K562 (cell line): ENCODE measurements around the gene FOXRED2. TPM values are rescaled to one million over a fixed set of nuclear protein-coding genes. Genes with fewer than 3 reads are reported as not detected.
A peak's percentile ranks its signal among the peaks of the same experiment; 100 is the strongest.
"Not testable (repeated sequence)": the region's sequence is repeated elsewhere in the genome, so short reads cannot be mapped to it uniquely, and the experiment has no call there.

ENCODE experiments used
- ATAC-seq: fragments of 200-7000 bp; cut with Tn5 transposase; 3 replicates; pipeline ENCODE4 v1.9.1; 2020; ENCODE audit warnings: moderate library complexity
- BruUV-seq: library from RNA; stranded (reverse); fragments of 400-500 nt; replicated peaks from 2 replicates; lab custom pipeline; 2021; lab: Mats Ljungman, UMichigan
- CTCF ChIA-PET: fragments of 300-600 bp; formaldehyde crosslinking; extraction: SDS; loops from one replicate; lab custom pipeline; 2021; ENCODE audit warnings: low intra/inter-chr PET ratio; lab: Yijun Ruan, JAX
- POLR2A ChIA-PET: fragments of 300-600, 350-650 bp; sonication (Branson Sonifier 250); formaldehyde crosslinking; extraction: SDS; loops from one replicate; lab custom pipeline; 2021; ENCODE audit warnings: antibody characterized with exemption, inconsistent platforms; lab: Yijun Ruan, JAX
- DNase-seq, 4 experiments: peaks; one replicate each; pipeline versions ENCODE4 v3.0.0 to v3.0.0-alpha.2; 2011 to 2018; ENCODE audit warnings: low spot score in 3 of 4, mixed read lengths in 3 of 4; ENCODE audit errors: extremely low read depth in 1 of 4
- FAIRE-seq: peaks from 2 replicates; lab custom pipeline; 2011; peaks lifted over from hg19 to GRCh38; lab: Jason Lieb, UNC
- H2AFZ ChIP-seq: 2 replicates; pipeline ENCODE4 v1.6.0; 2011; ENCODE audit warnings: low read depth, low read length, control low read depth, inconsistent platforms
- H3K27ac ChIP-seq: fragments of 200-600 bp; 3 replicates; pipeline ENCODE4 v1.8.0; 2011; ENCODE audit warnings: low read depth, mild to moderate bottlenecking, control low read depth, inconsistent platforms, low read length, moderate library complexity, mixed read lengths; ENCODE audit errors: extremely low read depth
- H3K27me3 ChIP-seq, 2 experiments: fragments of 300-600 bp in 1 of 2; 2 replicates in 1 of 2; 3 replicates in 1 of 2; pipeline versions ENCODE4 v1.6.0 to v1.8.0; 2011; ENCODE audit warnings: inconsistent platforms in 2 of 2, low read length in 2 of 2, mild to moderate bottlenecking in 1 of 2, mixed read lengths in 1 of 2, moderate library complexity in 1 of 2; ENCODE audit not compliant: control insufficient read depth in 2 of 2, insufficient read depth in 2 of 2
- H3K36me3 ChIP-seq: fragments of 300-600 bp; 3 replicates; pipeline ENCODE4 v1.8.0; 2011; ENCODE audit warnings: mild to moderate bottlenecking, low read length, inconsistent platforms; ENCODE audit not compliant: control insufficient read depth, insufficient read depth
- H3K4me1 ChIP-seq, 2 experiments: fragments of 200-600 bp in 1 of 2; replicated peaks in 1 of 2; 2 replicates in 1 of 2; 3 replicates in 1 of 2; pipeline versions ENCODE4 v1.5.1 to v1.8.0; 2011; ENCODE audit warnings: inconsistent platforms in 2 of 2, low read length in 2 of 2, mild to moderate bottlenecking in 1 of 2, mixed read lengths in 1 of 2, moderate library complexity in 1 of 2; ENCODE audit not compliant: control insufficient read depth in 2 of 2, insufficient read depth in 2 of 2
- H3K4me2 ChIP-seq: 2 replicates; pipeline ENCODE4 v1.6.1; 2011; ENCODE audit warnings: low read length, control low read depth, inconsistent platforms, mixed read lengths; ENCODE audit not compliant: insufficient read depth
- H3K4me3 ChIP-seq: fragments of 200-600 bp; sonication (generic), shearing (Covaris generic); 2 replicates; pipeline ENCODE4 v1.5.1; 2016; ENCODE audit warnings: control low read depth, inconsistent platforms
- H3K79me2 ChIP-seq: fragments of 200-600 bp; 3 replicates; pipeline ENCODE4 v1.8.0; 2011; ENCODE audit warnings: low read length, inconsistent platforms; ENCODE audit not compliant: control insufficient read depth, insufficient read depth
- H3K9ac ChIP-seq, 2 experiments: 2 replicates each; pipeline versions ENCODE4 v1.6.0 to v1.6.1; 2011; ENCODE audit warnings: low read depth in 2 of 2, low read length in 2 of 2, control low read depth in 1 of 2, inconsistent platforms in 1 of 2, mild to moderate bottlenecking in 1 of 2, mixed read lengths in 1 of 2; ENCODE audit not compliant: insufficient read depth in 1 of 2
- H3K9me1 ChIP-seq: one replicate; pipeline ENCODE4 v1.6.0; 2011; ENCODE audit warnings: inconsistent platforms, mild to moderate bottlenecking, low read length, moderate library complexity; ENCODE audit not compliant: control insufficient read depth, insufficient read depth
- H3K9me3 ChIP-seq: replicated peaks from 2 replicates; pipeline ENCODE4 v1.5.1; 2011; ENCODE audit warnings: low read depth, low read length, inconsistent platforms; ENCODE audit not compliant: control insufficient read depth, insufficient read depth
- H4K20me1 ChIP-seq: replicated peaks from 2 replicates; pipeline ENCODE4 v1.6.1; 2011; ENCODE audit warnings: low read length, inconsistent platforms, mixed read lengths; ENCODE audit not compliant: control insufficient read depth, insufficient read depth
- BCOR ChIP-seq: fragments of 450-650 bp; IDR thresholded peaks from 2 replicates; pipeline ENCODE4 v1.6.1; 2016
- HDAC6 ChIP-seq: IDR thresholded peaks from 2 replicates; pipeline ENCODE4 v1.6.1; 2012; ENCODE audit warnings: low read depth, mild to moderate bottlenecking, control low read depth, inconsistent platforms, low read length, moderate library complexity
- HNRNPUL1 ChIP-seq: fragments of 200-400 bp; formaldehyde crosslinking; IDR thresholded peaks from 2 replicates; pipeline ENCODE4 v1.6.1; 2017; ENCODE audit warnings: low read length
- NFIX ChIP-seq: fragments of 250-450 bp; sonication (Bioruptor Pico); IDR thresholded peaks from 2 replicates; pipeline ENCODE4 v1.4.0; 2020; ENCODE audit warnings: low read depth, mild to moderate bottlenecking, moderate library complexity
- RBM25 ChIP-seq: fragments of 200-400 bp; formaldehyde crosslinking; IDR thresholded peaks from 2 replicates; pipeline ENCODE4 v1.6.1; 2018; ENCODE audit warnings: low read length, low read depth, moderate library complexity; ENCODE audit not compliant: severe bottlenecking
- RCOR1 ChIP-seq, 2 experiments: IDR thresholded peaks; 2 replicates each; pipeline ENCODE4 v1.6.1; 2012; ENCODE audit warnings: low read depth in 2 of 2, low read length in 2 of 2, borderline replicate concordance in 1 of 2, improper control_type of control experiment in 1 of 2
- ZNF121 ChIP-seq: sonication (generic); formaldehyde crosslinking; conservative IDR thresholded peaks from 2 replicates; pipeline ENCODE4 v1.8.0; 2022; ENCODE audit warnings: missing genetic modification reagents
- ZNF274 ChIP-seq: IDR thresholded peaks from 2 replicates; pipeline ENCODE4 v1.6.1; 2011; ENCODE audit warnings: low read depth, mild to moderate bottlenecking, low read length, moderate library complexity, borderline replicate concordance
- ZNF431 ChIP-seq: sonication (generic); formaldehyde crosslinking; IDR thresholded peaks from 2 replicates; pipeline ENCODE4 v1.8.0; 2022; ENCODE audit warnings: mild to moderate bottlenecking, missing genetic modification reagents
- WGBS: fragments of 100-300 bp; shearing (Covaris generic); methylation state at CpG from one replicate; pipeline ENCODE4 v1.1.6; 2016; ENCODE audit warnings: low coverage, mixed read lengths; ENCODE audit not compliant: insufficient coverage; ENCODE audit errors: missing lambda C conversion rate; 5-methylcytosine and 5-hydroxymethylcytosine counted together
- in situ Hi-C: fragments of 300-500 bp; cut with MboI; formaldehyde crosslinking; loops from 4 replicates; pipeline ENCODE4 v1.15.0; 2018; ENCODE audit warnings: inconsistent platforms, mixed read lengths
- intact Hi-C: fragments of 100-400 bp; cut with micrococcal nuclease; formaldehyde crosslinking; loops from 2 replicates; pipeline ENCODE4 v1.14.2; 2022
- polyA plus RNA-seq, 8 experiments: library from polyadenylated mRNA; depleted of rRNA in 4 of 8; stranded (reverse) in 5 of 8; unstranded in 3 of 8; fragments of >200 nt; fragmentation: Nextera tagmentation in 2 of 8; fragmentation: Illumina TruSeq in 1 of 8; extraction: Ambion mirVana in 2 of 8; extraction: Trizol in 1 of 8; gene quantifications; 2 replicates each; pipeline versions ENCODE4 v1.2.1 to v1.2.3, GENCODE V29; 2011 to 2014; ENCODE audit warnings: inconsistent platforms in 1 of 8, missing spikeins in 1 of 8
- total RNA-seq, 7 experiments: library from RNA; depleted of rRNA in 6 of 7; stranded (reverse); fragments of >200 nt in 6 of 7; fragmentation: Illumina TruSeq in 2 of 7; extraction: Trizol in 2 of 7; gene quantifications; 2 replicates each; pipeline versions ENCODE4 v1.2.1 to v1.2.3, GENCODE V29; 2011 to 2021; ENCODE audit warnings: low replicate concordance in 1 of 7

FOXRED2 gene
- total and polyA plus RNA-seq, 9 of the 15 experiments (the other 6 are each of a cell fraction or from before 2014, with no cell fraction given) = 2.8 to 48.4 (median 7.8) TPM

DNA sequence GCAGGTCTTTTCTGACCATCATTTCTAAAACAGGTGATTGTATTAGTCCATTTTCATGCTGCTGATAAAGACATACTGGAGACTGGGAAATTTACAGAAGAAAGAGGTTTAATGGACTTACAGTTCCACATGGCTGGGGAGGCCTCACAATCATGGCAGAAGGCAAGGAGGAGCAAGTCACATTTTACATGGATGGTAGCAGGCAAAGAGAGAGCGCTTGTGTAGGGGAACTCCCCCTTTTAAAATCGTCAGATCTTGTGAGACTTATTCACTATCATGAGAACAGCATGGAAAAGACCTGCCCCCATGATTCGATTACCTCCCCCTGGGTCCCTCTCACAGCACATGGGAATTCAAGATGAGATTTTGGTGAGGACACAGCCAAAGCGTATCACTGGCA, 26.5 kb upstream of the FOXRED2 start:
- in situ Hi-C loops, POLR2A ChIA-PET, H3K9me3 ChIP-seq: not testable (repeated sequence)

DNA sequence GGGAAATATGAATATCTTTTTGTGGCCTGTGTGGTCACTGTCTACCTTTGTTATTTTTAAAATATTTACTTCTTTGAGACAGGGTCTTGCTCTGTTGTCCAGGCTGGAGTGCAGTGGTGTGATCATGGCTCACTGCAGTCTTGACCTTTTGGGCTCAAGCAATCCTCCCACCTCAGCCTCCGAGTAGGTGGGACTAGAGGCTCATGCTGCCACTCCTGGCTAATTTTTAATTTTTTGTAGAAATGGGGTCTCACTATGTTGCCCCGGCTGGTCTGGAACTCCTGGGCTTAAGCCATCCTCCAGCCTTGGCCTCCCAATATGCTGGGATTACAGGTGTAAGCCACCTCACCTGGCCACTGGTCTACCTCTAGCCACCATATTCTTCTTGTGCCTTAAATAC, 25.6 kb upstream of the FOXRED2 start:
- H3K27me3 ChIP-seq = no peaks in the 10 kb centered on the region
- H3K9me3 ChIP-seq = 0 out of 2 replicates have a peak, but pooled peaks cover 2% of the 10 kb centered on the region
- peaks cover 16% of the 10 kb centered on the region for H3K79me2 ChIP-seq
- no peaks in the 10 kb centered on the region for H4K20me1 ChIP-seq
- POLR2A ChIA-PET = no interaction called here
- H3K4me1 ChIP-seq = peaks cover 0 to 7% of the 10 kb centered on the region in 2 experiments; a peak in 4 of 5 replicates
- H3K27ac ChIP-seq = no peak overlapping the region
- 68% methylated on average over 2 of the region's 2 CpGs for WGBS
- H3K4me2 ChIP-seq = no peak overlapping the region
- no TSS peak for BruUV-seq
- in situ Hi-C loops = no loop called here
- DNase-seq = no peak
- CTCF ChIA-PET = no interaction called here
- 0 out of 2 replicates have a peak, but pooled peaks have one; percentile 13 for TF ChIP-seq BCOR
- TF ChIP-seq NFIX (CRISPR knock-in tag) = no peak
- TF ChIP-seq ZNF274 = no peak
- no peak for TF ChIP-seq HDAC6
- TF ChIP-seq RBM25 = peak; percentile 12
- TF ChIP-seq ZNF121 (CRISPR knock-in tag) = peak; percentile 95
- no peak for TF ChIP-seq HNRNPUL1
- TF ChIP-seq RCOR1 (IDR thresholded peaks at IDR 0.05; ENCODE audit: borderline replicate concordance in 1 of 2, low read depth in 2 of 2, low read length in 2 of 2) = no peak
- TF ChIP-seq, all 486 proteins: peak for 3
- H3K4me3 ChIP-seq = no peak overlapping the region
- H3K9me1 ChIP-seq = no peaks in the 10 kb centered on the region
- H2AFZ ChIP-seq = no peak overlapping the region
- FAIRE-seq = no peak
- H3K36me3 ChIP-seq = peaks cover 6% of the 10 kb centered on the region; the same call in 1 of the 3 replicates
- no peak overlapping the region for H3K9ac ChIP-seq
- intact Hi-C loops = no loop called here
- ATAC-seq = no peak

More for the DNA sequence above, 26.5 kb upstream of the FOXRED2 start:
- H4K20me1 ChIP-seq, BruUV-seq, H3K27me3 ChIP-seq, H3K79me2 ChIP-seq, H2AFZ ChIP-seq, H3K36me3 ChIP-seq, intact Hi-C loops, H3K27ac ChIP-seq, H3K4me2 ChIP-seq, CTCF ChIA-PET, FAIRE-seq, H3K9ac ChIP-seq, ATAC-seq, H3K4me3 ChIP-seq, H3K4me1 ChIP-seq, DNase-seq, H3K9me1 ChIP-seq: not testable (repeated sequence)
- WGBS = 49% methylated on average over 4 of the region's 4 CpGs
- peak; percentile 87 for TF ChIP-seq ZNF431 (CRISPR knock-in tag)
